Activated CD8-positive, alpha-beta T cell treated with anti-CD3 and anti-CD28 coated beads for 36 hours (primary cell): ENCODE data around the gene STH. TPM values are rescaled to one million over a fixed set of nuclear protein-coding genes. Genes with fewer than 3 reads are reported as not detected.
A peak's percentile ranks its signal among the peaks of the same experiment; 100 is the strongest.

ENCODE experiments used
- ATAC-seq: fragments of 200-7000 bp; cut with Tn5 transposase; one replicate; pipeline ENCODE4 v1.10.0; 2021; ENCODE audit warnings: mild to moderate bottlenecking, moderate library complexity
- CTCF ChIA-PET: fragments of 350-600 bp; sonication (Branson Sonifier 250); formaldehyde crosslinking; loops from one replicate; lab custom pipeline; 2021; ENCODE audit warnings: antibody characterized with exemption; lab: Charles Lee
- POLR2A ChIA-PET: fragments of 350-600 bp; sonication (Branson Sonifier 250); formaldehyde crosslinking; loops from one replicate; lab custom pipeline; 2021; ENCODE audit warnings: antibody characterized with exemption; lab: Charles Lee
- DNase-seq: peaks from one replicate; pipeline ENCODE4 v3.0.0-alpha.2; 2020
- H3K27ac Mint-ChIP-seq: one replicate; pipeline ENCODE4 v1.8.0; 2021; ENCODE audit warnings: mild to moderate bottlenecking, mixed read lengths
- H3K27me3 Mint-ChIP-seq: one replicate; pipeline ENCODE4 v1.8.0; 2021; ENCODE audit warnings: mixed read lengths
- H3K36me3 Mint-ChIP-seq: one replicate; pipeline ENCODE4 v1.8.0; 2021; ENCODE audit warnings: low read depth, mixed read lengths
- H3K4me1 Mint-ChIP-seq: one replicate; pipeline ENCODE4 v1.8.0; 2021; ENCODE audit warnings: low read depth, mixed read lengths
- H3K4me3 Mint-ChIP-seq: one replicate; pipeline ENCODE4 v1.8.0; 2021; ENCODE audit warnings: mild to moderate bottlenecking, moderate library complexity, mixed read lengths
- H3K9me3 Mint-ChIP-seq: one replicate; pipeline ENCODE4 v1.8.0; 2021; ENCODE audit warnings: mixed read lengths
- intact Hi-C: fragments of 100-400 bp; cut with micrococcal nuclease; formaldehyde crosslinking; loops from one replicate; pipeline ENCODE4 v1.10.0; 2022
- total RNA-seq, 2 experiments: library from RNA; stranded (reverse); gene quantifications; one replicate each; pipeline ENCODE4 v1.2.3, GENCODE V29; 2021
- TF ChIP-seq, protein P1 (sequence below): fragments of 200-600 bp; IDR thresholded peaks from one replicate; pipeline ENCODE4 v1.8.0; 2022; ENCODE audit warnings: antibody characterized with exemption, mild to moderate bottlenecking

STH gene
- total RNA-seq, 2 experiments from 2014 or later, result not detected

- Mint-ChIP-seq H3K27me3 (no peaks in the 10 kb centered on the region), H3K4me3 (no peak overlapping the region), H3K27ac (peak overlapping the region; percentile 55), H3K9me3 (no peaks in the 10 kb centered on the region), H3K36me3 (peaks cover 41% of the 10 kb centered on the region), H3K4me1 (peaks cover 24% of the 10 kb centered on the region)
- TF ChIP-seq, protein P1, sequence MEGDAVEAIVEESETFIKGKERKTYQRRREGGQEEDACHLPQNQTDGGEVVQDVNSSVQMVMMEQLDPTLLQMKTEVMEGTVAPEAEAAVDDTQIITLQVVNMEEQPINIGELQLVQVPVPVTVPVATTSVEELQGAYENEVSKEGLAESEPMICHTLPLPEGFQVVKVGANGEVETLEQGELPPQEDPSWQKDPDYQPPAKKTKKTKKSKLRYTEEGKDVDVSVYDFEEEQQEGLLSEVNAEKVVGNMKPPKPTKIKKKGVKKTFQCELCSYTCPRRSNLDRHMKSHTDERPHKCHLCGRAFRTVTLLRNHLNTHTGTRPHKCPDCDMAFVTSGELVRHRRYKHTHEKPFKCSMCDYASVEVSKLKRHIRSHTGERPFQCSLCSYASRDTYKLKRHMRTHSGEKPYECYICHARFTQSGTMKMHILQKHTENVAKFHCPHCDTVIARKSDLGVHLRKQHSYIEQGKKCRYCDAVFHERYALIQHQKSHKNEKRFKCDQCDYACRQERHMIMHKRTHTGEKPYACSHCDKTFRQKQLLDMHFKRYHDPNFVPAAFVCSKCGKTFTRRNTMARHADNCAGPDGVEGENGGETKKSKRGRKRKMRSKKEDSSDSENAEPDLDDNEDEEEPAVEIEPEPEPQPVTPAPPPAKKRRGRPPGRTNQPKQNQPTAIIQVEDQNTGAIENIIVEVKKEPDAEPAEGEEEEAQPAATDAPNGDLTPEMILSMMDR, result no peak
- ChIA-PET POLR2A (interaction anchor here (0.5 to 0.7 kb wide), 2 partner anchors 591 to 678 kb away, joined by 3 to 4 read pairs; no protein-coding TSS in a partner anchor), CTCF (interaction anchor here (1.8 kb wide), 1 partner anchor 13 kb away, joined by 8 read pairs; no protein-coding TSS in a partner anchor)
- intact Hi-C loops, result no loop called here
- DNase-seq (no peak), ATAC-seq (no peak)
Measured at GRCh38 chr17:46031440-46031839, 32.4 kb downstream of the STH start.

GRCh38 chr17:46031920-46032319 is 32.9 kb downstream of the STH start:
- H3K4me3 Mint-ChIP-seq, result no peak overlapping the region
- DNase-seq (no peak), ATAC-seq (no peak)
- intact Hi-C loops, result no loop called here
- ChIA-PET CTCF (interaction anchor here (0.8 to 4.6 kb wide), 3 partner anchors 13 to 181 kb away, joined by 3 to 30 read pairs (median 5); no protein-coding TSS in a partner anchor), POLR2A (interaction anchor here (1.3 kb wide), 1 partner anchor 12 kb away, joined by 3 read pairs; no protein-coding TSS in a partner anchor)
- no peaks in the 10 kb centered on the region for H3K27me3 Mint-ChIP-seq
- TF ChIP-seq, protein P1, result no peak
- H3K4me1 Mint-ChIP-seq, result peaks cover 24% of the 10 kb centered on the region
- no peaks in the 10 kb centered on the region for H3K9me3 Mint-ChIP-seq
- peaks cover 43% of the 10 kb centered on the region for H3K36me3 Mint-ChIP-seq
- no peak overlapping the region for H3K27ac Mint-ChIP-seq

DNA sequence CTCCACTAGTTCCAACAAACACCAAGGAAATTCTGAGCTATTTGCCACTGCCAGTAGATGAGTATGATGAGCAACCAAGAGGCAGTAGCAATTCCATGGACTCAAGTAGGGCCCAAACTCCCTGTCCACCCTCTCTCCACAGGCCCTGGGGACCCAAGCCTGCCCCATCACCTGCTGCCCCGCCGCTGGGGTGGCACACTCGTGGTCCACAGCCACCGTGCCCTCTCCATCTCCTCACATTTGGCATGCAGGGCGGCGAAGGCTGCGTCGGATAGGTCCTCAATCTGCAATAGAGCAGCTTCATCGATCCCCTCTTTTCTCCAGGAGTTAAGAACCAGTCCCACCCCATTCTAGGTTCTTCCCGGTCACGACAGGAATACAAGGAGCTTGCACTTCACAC is 33.9 kb downstream of the STH start:
- DNase-seq, result no peak
- no peak for ATAC-seq
- Mint-ChIP-seq H3K27ac (no peak overlapping the region), H3K9me3 (no peaks in the 10 kb centered on the region), H3K4me3 (no peak overlapping the region), H3K27me3 (no peaks in the 10 kb centered on the region), H3K36me3 (peaks cover 48% of the 10 kb centered on the region), H3K4me1 (peaks cover 24% of the 10 kb centered on the region)
- TF ChIP-seq, protein P1, result no peak
- ChIA-PET POLR2A (interaction anchor here (0.6 to 1.4 kb wide), 3 partner anchors 11 to 164 kb away, joined by 3 to 4 read pairs (median 3); no protein-coding TSS in a partner anchor), CTCF (interaction anchor here (0.8 to 4.6 kb wide), 4 partner anchors 10 to 180 kb away, joined by 3 to 30 read pairs (median 4); no protein-coding TSS in a partner anchor)
- intact Hi-C loops, result no loop called here

- H3K27me3 Mint-ChIP-seq, result no peaks in the 10 kb centered on the region
- ChIA-PET POLR2A (interaction anchor here (0.6 to 1.4 kb wide), 4 partner anchors 10 to 163 kb away, joined by 3 to 4 read pairs (median 3); no protein-coding TSS in a partner anchor), CTCF (interaction anchor here (1.1 to 4.6 kb wide), 4 partner anchors 9 to 86 kb away, joined by 3 to 30 read pairs (median 4); no protein-coding TSS in a partner anchor)
- TF ChIP-seq, protein P1, result no peak
- intact Hi-C loops, result no loop called here
- no peaks in the 10 kb centered on the region for H3K9me3 Mint-ChIP-seq
- H3K4me3 Mint-ChIP-seq, result no peak overlapping the region
- no peak for ATAC-seq
- H3K36me3 Mint-ChIP-seq, result peaks cover 53% of the 10 kb centered on the region
- no peak overlapping the region for H3K27ac Mint-ChIP-seq
- DNase-seq, result no peak
- peaks cover 21% of the 10 kb centered on the region for H3K4me1 Mint-ChIP-seq
Measured at GRCh38 chr17:46033392-46033791, 34.3 kb downstream of the STH start.

DNA sequence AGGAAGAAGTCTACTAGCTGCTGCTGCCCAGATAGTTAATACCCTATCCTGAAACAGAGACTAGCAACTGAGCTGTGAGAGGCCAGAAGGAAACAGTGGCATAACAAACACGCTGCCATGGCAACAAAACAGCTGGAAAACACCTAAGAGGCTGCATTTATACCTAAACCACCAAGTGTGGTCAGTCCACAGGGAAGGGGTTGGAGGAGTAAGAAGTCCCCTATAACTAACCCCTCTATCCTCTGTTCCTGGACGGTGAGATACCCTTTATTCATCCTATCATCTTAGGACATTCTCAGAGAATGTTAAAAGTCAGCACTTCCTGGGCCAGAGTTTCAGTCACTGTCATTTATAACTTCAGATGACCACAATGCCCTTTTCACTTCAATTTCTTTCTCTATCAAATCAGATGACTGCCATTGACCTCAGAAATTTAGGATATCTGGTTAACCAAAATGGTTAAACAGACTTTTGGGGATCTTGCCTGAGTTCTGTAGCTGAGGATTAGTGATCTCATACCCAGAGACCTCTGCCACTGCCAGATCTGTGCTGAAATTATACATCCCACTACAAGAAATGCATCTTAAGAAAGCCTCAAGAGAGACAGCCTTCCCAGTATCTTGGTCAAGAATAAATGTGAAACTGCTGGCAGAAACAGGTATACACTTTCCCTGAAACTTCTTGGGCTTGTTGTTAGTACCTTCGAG is 36.2 kb downstream of the STH start:
- DNase-seq (peak; percentile 58), ATAC-seq (peak; percentile 60)
- Mint-ChIP-seq H3K4me1 (peaks cover 15% of the 10 kb centered on the region), H3K27me3 (no peaks in the 10 kb centered on the region), H3K4me3 (no peak overlapping the region), H3K36me3 (peaks cover 54% of the 10 kb centered on the region), H3K9me3 (no peaks in the 10 kb centered on the region), H3K27ac (peak overlapping the region; percentile 37)
- CTCF ChIA-PET, result interaction anchor here (1.0 to 4.6 kb wide), 3 partner anchors 9 to 178 kb away, joined by 3 to 30 read pairs (median 3); no protein-coding TSS in a partner anchor
- intact Hi-C loops, result no loop called here
- POLR2A ChIA-PET, result no interaction called here
- TF ChIP-seq, protein P1, result no peak
